ENCODE measurements around the gene CDH4. TPM values are rescaled to one million over a fixed set of nuclear protein-coding genes. Genes with fewer than 3 reads are reported as not detected.

The CDH4 gene
- total and polyA plus RNA-seq, 2 donors (not counting 3 experiments of a cell fraction or from before 2014, with no cell fraction given): 0.17 to 0.51 TPM

- Histone ChIP-seq H4K20me1 (replicated peaks; ENCODE audit: control insufficient read depth, extremely low read depth, insufficient read depth, low read length) (no peaks in the 10 kb centered on the region), H3K27me3 (ENCODE audit: control insufficient read depth in 2 of 2, insufficient read depth in 2 of 2, low read length in 2 of 2) (no peaks in the 10 kb centered on the region), H3K9me1 (replicated peaks; ENCODE audit: control insufficient read depth, extremely low read depth, insufficient read depth, low read length) (no peaks in the 10 kb centered on the region), H3K79me2 (ENCODE audit: control insufficient read depth, insufficient read depth, low read length) (no peaks in the 10 kb centered on the region), H3K27ac (ENCODE audit: insufficient read depth, low read depth, low read length) (no peak overlapping the region), H3K4me1 (ENCODE audit: control insufficient read depth, extremely low read depth, insufficient read depth, low read length) (no peaks in the 10 kb centered on the region), H3K4me3 (replicated peaks in 1 of 3; ENCODE audit: insufficient read depth in 1 of 3, low read depth in 1 of 3, low read length in 3 of 3) (no peak overlapping the region), H3K36me3 (ENCODE audit: control insufficient read depth in 2 of 2, extremely low read depth in 1 of 2, insufficient read depth in 2 of 2, low read length in 2 of 2) (no peaks in the 10 kb centered on the region), H3K9ac (replicated peaks; ENCODE audit: extremely low read depth, insufficient read depth, low read length) (no peak overlapping the region), H3K9me3 (replicated peaks; ENCODE audit: control insufficient read depth, insufficient read depth, low read length) (peaks cover under 1% of the 10 kb centered on the region), H3K4me2 (ENCODE audit: insufficient read depth, low read length) (no peak overlapping the region), H2AFZ (ENCODE audit: low read depth, low read length) (no peak overlapping the region)
- ChIA-PET POLR2A (no interaction called here), CTCF (interaction anchor here (1.5 kb wide), 1 partner anchor 1207 kb away, joined by 4 read pairs; no protein-coding TSS in a partner anchor)
- TF ChIP-seq FOS (IDR thresholded peaks at IDR 0.05; ENCODE audit: borderline replicate concordance, insufficient read depth, low read length) (no peak), JUN (IDR thresholded peaks at IDR 0.05; ENCODE audit: borderline replicate concordance, insufficient read depth, insufficient read length, low read depth) (no peak), POLR2A (IDR thresholded peaks at IDR 0.05; ENCODE audit: low read depth, low read length) (no peak), GATA2 (IDR thresholded peaks at IDR 0.05; ENCODE audit: insufficient read depth, insufficient read length, low read depth, low read length) (no peak), POLR2AphosphoS5 (IDR thresholded peaks at IDR 0.05; ENCODE audit: insufficient read depth, low read depth, low read length) (no peak), EZH2 (IDR thresholded peaks at IDR 0.05; ENCODE audit: borderline replicate concordance, low read depth, low read length, severe bottlenecking) (no peak), MYC (IDR thresholded peaks at IDR 0.05; ENCODE audit: low read depth, low read length) (no peak)
- dilution Hi-C loops (cut with MboI; ENCODE audit: extremely low pct_ligation_motif_present, low sequenced_read_pairs): no loop called here
- DNase-seq (ENCODE audit: low read depth, low spot score): no peak
- no peak for FAIRE-seq
- BruUV-seq (replicated peaks): no TSS peak
- intact Hi-C loops (cut with micrococcal nuclease): loop anchor here (2.0 kb wide), 1 partner anchor 1207 kb away; no protein-coding TSS in a partner anchor
These were observed 11.9 kb downstream of the CDH4 start for GRCh38 chr20:61263938-61264337.

GRCh38 chr20:61267241-61267640 is 15.2 kb downstream of the CDH4 start:
- no peak overlapping the region for H2AFZ ChIP-seq (ENCODE audit: low read depth, low read length)
- H3K36me3 ChIP-seq (ENCODE audit: control insufficient read depth in 2 of 2, extremely low read depth in 1 of 2, insufficient read depth in 2 of 2, low read length in 2 of 2): no peaks in the 10 kb centered on the region
- H3K4me2 ChIP-seq (ENCODE audit: insufficient read depth, low read length): no peak overlapping the region
- H3K27me3 ChIP-seq (ENCODE audit: control insufficient read depth in 2 of 2, insufficient read depth in 2 of 2, low read length in 2 of 2): no peaks in the 10 kb centered on the region
- no peak for TF ChIP-seq MAX (IDR thresholded peaks at IDR 0.05; ENCODE audit: insufficient read depth, insufficient read length)
- no peak for TF ChIP-seq CTCF (IDR thresholded peaks at IDR 0.05; ENCODE audit: extremely low read depth in 1 of 2, insufficient read depth in 1 of 2, low read depth in 1 of 2, low read length in 2 of 2)
- TF ChIP-seq POLR2A (IDR thresholded peaks at IDR 0.05; ENCODE audit: low read depth, low read length): no peak
- no peak for TF ChIP-seq GATA2 (IDR thresholded peaks at IDR 0.05; ENCODE audit: insufficient read depth, insufficient read length, low read depth, low read length)
- no peak for TF ChIP-seq FOS (IDR thresholded peaks at IDR 0.05; ENCODE audit: borderline replicate concordance, insufficient read depth, low read length)
- TF ChIP-seq POLR2AphosphoS5 (IDR thresholded peaks at IDR 0.05; ENCODE audit: insufficient read depth, low read depth, low read length): no peak
- TF ChIP-seq EZH2 (IDR thresholded peaks at IDR 0.05; ENCODE audit: borderline replicate concordance, low read depth, low read length, severe bottlenecking): no peak
- TF ChIP-seq MYC (IDR thresholded peaks at IDR 0.05; ENCODE audit: low read depth, low read length): no peak
- TF ChIP-seq JUN (IDR thresholded peaks at IDR 0.05; ENCODE audit: borderline replicate concordance, insufficient read depth, insufficient read length, low read depth): no peak
- no peaks in the 10 kb centered on the region for H4K20me1 ChIP-seq (replicated peaks; ENCODE audit: control insufficient read depth, extremely low read depth, insufficient read depth, low read length)
- H3K9ac ChIP-seq (replicated peaks; ENCODE audit: extremely low read depth, insufficient read depth, low read length): no peak overlapping the region
- CTCF ChIA-PET: no interaction called here
- no peaks in the 10 kb centered on the region for H3K79me2 ChIP-seq (ENCODE audit: control insufficient read depth, insufficient read depth, low read length)
- intact Hi-C loops (cut with micrococcal nuclease) (no loop called here), dilution Hi-C loops (cut with MboI; ENCODE audit: extremely low pct_ligation_motif_present, low sequenced_read_pairs) (no loop called here)
- no TSS peak for BruUV-seq (replicated peaks)
- H3K9me1 ChIP-seq (replicated peaks; ENCODE audit: control insufficient read depth, extremely low read depth, insufficient read depth, low read length): no peaks in the 10 kb centered on the region
- POLR2A ChIA-PET: no interaction called here
- DNase-seq (ENCODE audit: low read depth, low spot score) (no peak), FAIRE-seq (no peak)
- H3K27ac ChIP-seq (ENCODE audit: insufficient read depth, low read depth, low read length): no peak overlapping the region
- peaks cover 2% of the 10 kb centered on the region for H3K9me3 ChIP-seq (replicated peaks; ENCODE audit: control insufficient read depth, insufficient read depth, low read length)
- H3K4me3 ChIP-seq (replicated peaks in 1 of 3; ENCODE audit: insufficient read depth in 1 of 3, low read depth in 1 of 3, low read length in 3 of 3): no peak overlapping the region
- H3K4me1 ChIP-seq (ENCODE audit: control insufficient read depth, extremely low read depth, insufficient read depth, low read length): no peaks in the 10 kb centered on the region

Data from endothelial cell of umbilical vein (primary cell).